Measurements from ENCODE around the gene DKC1. TPM values are rescaled to one million over a fixed set of nuclear protein-coding genes. Genes with fewer than 3 reads are reported as not detected.
"Not testable (repeated sequence)": the region's sequence is repeated elsewhere in the genome, so short reads cannot be mapped to it uniquely, and the experiment has no call there.

DKC1 gene
- polyA plus RNA-seq, 4 donors = 44.1 to 59.2 (median 58.5) TPM

- DNase-seq (ENCODE audit: low read depth in 4 of 4, low spot score in 3 of 4) = no peak
Measured at GRCh38 chrX:154815274-154815818, 52.7 kb downstream of the DKC1 start.

DNA sequence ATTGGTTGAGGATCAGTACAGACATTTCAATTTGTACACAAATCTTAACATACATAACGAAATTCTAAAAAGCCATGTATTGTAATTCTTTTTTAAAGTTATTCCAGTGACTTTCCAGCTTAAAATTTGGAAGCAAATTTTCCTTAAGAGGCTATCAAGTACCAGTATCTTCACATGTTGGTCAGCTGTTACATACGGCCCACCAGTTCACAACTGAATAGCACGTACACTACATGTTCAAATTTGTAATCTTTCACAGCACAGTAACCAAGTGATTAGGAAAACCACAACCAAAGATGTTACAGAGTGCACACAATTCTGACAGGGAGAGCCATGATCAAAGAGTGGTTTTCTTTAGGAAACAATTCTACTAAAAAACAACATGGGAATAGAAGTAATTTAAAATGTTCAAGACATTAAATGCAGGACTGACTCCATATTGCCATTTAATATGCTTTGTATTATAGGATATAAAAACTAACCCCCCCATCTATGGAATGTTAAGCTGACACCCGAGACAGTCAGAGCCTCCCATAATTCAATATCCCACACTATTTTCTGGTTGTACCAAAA lies 53.7 kb downstream of the DKC1 start:
- not testable (repeated sequence) for DNase-seq (ENCODE audit: low read depth in 4 of 4, low spot score in 3 of 4)

- DNase-seq (ENCODE audit: low read depth in 4 of 4, low spot score in 3 of 4) = not testable (repeated sequence)
Measured at GRCh38 chrX:154817048-154817618, 54.5 kb downstream of the DKC1 start.

DNA sequence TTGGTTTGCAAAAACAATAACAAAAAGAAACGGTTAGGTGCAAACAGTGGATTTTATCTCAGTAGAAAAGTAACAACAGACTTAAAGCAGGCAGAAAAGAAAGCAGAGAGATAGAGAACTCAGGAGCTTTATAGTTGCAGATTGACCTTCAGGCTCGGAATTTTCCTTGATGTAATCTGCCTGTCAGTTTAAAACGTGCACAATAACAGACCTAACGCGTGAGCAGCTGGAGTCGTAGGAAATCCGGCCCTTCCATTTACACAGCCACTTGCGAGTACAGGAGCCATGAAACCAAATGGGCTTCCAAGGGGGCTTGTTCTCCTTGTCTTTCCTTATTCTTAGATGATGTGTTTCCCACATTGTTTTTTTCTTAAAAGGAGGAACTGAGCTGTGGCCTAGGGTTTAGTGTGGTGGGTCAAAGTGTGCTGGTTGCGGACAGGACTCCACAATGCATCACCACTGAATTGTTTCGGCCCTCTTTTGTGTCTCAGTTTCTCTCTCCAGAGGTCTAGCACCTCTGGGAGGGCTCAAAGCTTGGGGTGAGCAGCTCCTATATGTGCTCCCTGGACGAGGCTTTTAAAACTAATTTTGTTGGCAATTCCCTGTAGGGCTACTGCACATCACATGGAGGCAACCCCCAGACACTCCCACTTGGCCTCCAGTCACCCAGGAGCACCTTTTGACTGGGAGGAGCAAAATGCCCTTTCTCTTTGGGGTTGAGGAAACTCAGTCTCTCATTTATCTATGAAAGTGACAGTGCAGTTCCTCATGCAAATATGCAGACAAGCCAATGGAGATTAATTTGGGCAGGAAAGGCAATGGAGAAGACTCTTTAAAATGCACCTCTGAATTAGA lies 56.5 kb downstream of the DKC1 start:
- no peak for DNase-seq (ENCODE audit: low read depth in 4 of 4, low spot score in 3 of 4)

DNA sequence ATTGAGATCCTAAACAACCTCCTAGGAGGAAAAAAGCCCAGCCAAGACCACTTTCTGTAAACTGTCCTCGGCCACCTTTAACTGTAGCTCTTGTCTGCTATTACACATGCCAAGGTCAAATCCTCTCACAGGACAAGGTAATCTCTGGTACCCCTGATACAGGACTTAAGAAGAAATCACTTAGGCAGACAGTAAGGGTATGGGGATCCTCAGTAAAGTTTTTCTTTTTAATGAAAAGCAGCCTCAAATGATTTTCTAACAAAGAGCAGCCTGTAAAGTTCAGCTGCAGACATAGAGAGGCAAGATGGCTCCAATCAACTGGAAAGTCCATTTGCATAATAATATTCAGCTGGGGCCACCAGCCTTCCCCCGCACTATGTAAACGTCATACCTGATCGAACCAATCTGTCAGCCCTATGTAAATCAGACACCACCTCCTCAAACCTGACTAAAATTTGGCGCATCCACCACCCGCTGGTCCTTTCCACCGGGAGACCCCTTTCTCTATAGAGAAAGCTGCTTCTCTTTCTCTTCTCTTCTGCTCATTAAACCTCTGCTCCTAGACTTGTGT lies 57.2 kb downstream of the DKC1 start:
- no peak for DNase-seq (ENCODE audit: low read depth in 4 of 4, low spot score in 3 of 4)

DNA sequence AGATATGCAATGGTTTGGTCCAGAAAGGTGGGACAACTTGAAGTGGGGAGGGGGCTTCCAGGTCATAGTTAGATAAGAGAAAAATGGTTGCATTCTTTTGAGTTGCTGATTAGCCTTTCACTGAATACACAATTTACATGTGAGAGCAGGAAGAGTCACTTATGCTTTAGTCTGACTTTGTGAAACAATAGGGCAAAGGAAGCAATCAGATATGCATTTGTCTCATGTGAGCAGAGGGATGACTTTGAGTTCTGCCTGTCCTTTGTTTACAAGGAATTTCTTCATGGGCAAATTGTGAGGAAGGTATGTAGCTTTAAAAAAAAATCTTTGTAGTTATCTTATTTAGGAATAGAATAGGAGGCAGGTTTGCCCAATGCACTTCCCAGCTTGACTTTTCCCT lies 58.9 kb downstream of the DKC1 start:
- no peak for DNase-seq (ENCODE audit: low read depth in 4 of 4, low spot score in 3 of 4)

- no peak for DNase-seq (ENCODE audit: low read depth in 4 of 4, low spot score in 3 of 4)
Measured at GRCh38 chrX:154822029-154822428, 59.4 kb downstream of the DKC1 start.

DNA sequence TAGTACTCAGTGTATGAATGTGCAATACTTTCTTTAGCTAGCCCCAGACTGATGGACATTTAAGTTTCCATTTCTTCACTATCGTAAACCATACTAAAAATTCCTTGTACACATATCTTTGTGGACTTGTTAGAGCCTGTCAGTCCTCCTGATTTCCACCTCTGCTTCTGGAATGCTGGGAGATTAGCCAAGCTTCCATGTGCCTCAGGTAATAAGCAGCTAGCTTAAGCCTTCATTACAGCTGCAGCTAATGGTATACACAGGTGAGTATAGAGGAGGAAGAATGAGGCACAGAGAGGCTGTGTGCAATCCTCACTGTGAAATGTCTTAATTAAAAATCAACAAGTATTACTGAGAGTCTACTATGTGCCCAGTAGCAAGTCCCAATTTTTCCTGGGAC lies 62.0 kb downstream of the DKC1 start:
- no peak for DNase-seq (ENCODE audit: low read depth in 4 of 4, low spot score in 3 of 4)

DNA sequence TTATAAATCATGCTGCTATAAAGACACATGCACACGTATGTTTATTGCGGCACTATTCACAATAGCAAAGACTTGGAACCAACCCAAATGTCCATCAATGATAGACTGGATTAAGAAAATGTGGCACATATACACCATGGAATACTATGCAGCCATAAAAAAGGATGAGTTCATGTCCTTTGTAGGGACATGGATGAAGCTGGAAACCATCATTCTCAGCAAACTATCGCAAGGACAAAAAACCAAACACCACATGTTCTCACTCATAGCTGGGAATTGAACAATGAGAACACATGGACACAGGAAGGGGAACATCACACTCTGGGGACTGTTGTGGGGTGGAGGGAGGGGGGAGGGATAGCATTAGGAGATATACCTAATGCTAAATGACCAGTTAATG lies 62.9 kb downstream of the DKC1 start:
- DNase-seq (ENCODE audit: low read depth in 4 of 4, low spot score in 3 of 4) = not testable (repeated sequence)

Other genes starting within 250 kb of the DKC1 start
- gene FAM3A, start 246.6 kb upstream of the DKC1 start, polyA plus RNA-seq (ENCODE audit: insufficient read length in 4 of 4) = 10 to 100 TPM; 25.6 to 43.5 (median 30.7) TPM
- 10 to 100 TPM; 38.0 to 47.5 (median 40.5) TPM for gene G6PD, start 216.0 kb upstream of the DKC1 start, polyA plus RNA-seq (ENCODE audit: insufficient read length in 4 of 4)
- gene IKBKG, start 215.2 kb upstream of the DKC1 start, polyA plus RNA-seq (ENCODE audit: insufficient read length in 4 of 4) = 10 to 100 TPM; 12.3 to 19.1 (median 14.4) TPM
- not detected for gene CTAG1A, start 177.7 kb upstream of the DKC1 start, polyA plus RNA-seq (ENCODE audit: insufficient read length in 4 of 4)
- not detected for gene CTAG1B, start 143.6 kb upstream of the DKC1 start, polyA plus RNA-seq (ENCODE audit: insufficient read length in 4 of 4)
- gene CTAG2, start 109.3 kb upstream of the DKC1 start, polyA plus RNA-seq (ENCODE audit: insufficient read length in 4 of 4) = not detected
- gene GAB3, start 11.8 kb upstream of the DKC1 start, polyA plus RNA-seq (ENCODE audit: insufficient read length in 4 of 4) = 1 to 10 TPM; 2.2 to 3.0 (median 2.6) TPM
- 10 to 100 TPM; 30.2 to 41.6 (median 37.2) TPM for gene MPP1, start 42.6 kb downstream of the DKC1 start, polyA plus RNA-seq (ENCODE audit: insufficient read length in 4 of 4)
- gene SMIM9, start 71.8 kb downstream of the DKC1 start, polyA plus RNA-seq (ENCODE audit: insufficient read length in 4 of 4) = not detected
- 10 to 100 TPM; 13.3 to 21.8 (median 17.1) TPM for gene F8A1, start 123.5 kb downstream of the DKC1 start, polyA plus RNA-seq (ENCODE audit: insufficient read length in 4 of 4)